ENCODE measurements around the gene CDC34.

CDC34 gene

GRCh38 chr19:576768-577438, 45.3 kb downstream of the CDC34 start:
- no peak for DNase-seq (ENCODE audit: low read depth)
- no peak overlapping the region for H3K4me3 ChIP-seq (ENCODE audit: low read depth, low read length)
- no peak for TF ChIP-seq CTCF (IDR thresholded peaks at IDR 0.05; ENCODE audit: low read depth, low read length, missing control alignments)

GRCh38 chr19:577439-578392, 46.2 kb downstream of the CDC34 start:
- no peak for DNase-seq (ENCODE audit: low read depth)
- TF ChIP-seq CTCF (IDR thresholded peaks at IDR 0.05; ENCODE audit: low read depth, low read length, missing control alignments): no peak
- H3K4me3 ChIP-seq (ENCODE audit: low read depth, low read length): no peak overlapping the region

GRCh38 chr19:579111-579841, 47.7 kb downstream of the CDC34 start:
- no peak for TF ChIP-seq CTCF (IDR thresholded peaks at IDR 0.05; ENCODE audit: low read depth, low read length, missing control alignments)
- H3K4me3 ChIP-seq (ENCODE audit: low read depth, low read length): no peak overlapping the region
- no peak for DNase-seq (ENCODE audit: low read depth)

- no peak overlapping the region for H3K4me3 ChIP-seq (ENCODE audit: low read depth, low read length)
- no peak for TF ChIP-seq CTCF (IDR thresholded peaks at IDR 0.05; ENCODE audit: low read depth, low read length, missing control alignments)
- DNase-seq (ENCODE audit: low read depth): no peak
These were observed 48.2 kb downstream of the CDC34 start for GRCh38 chr19:579842-580155.

- TF ChIP-seq CTCF (IDR thresholded peaks at IDR 0.05; ENCODE audit: low read depth, low read length, missing control alignments): no peak
- DNase-seq (ENCODE audit: low read depth): no peak
- no peak overlapping the region for H3K4me3 ChIP-seq (ENCODE audit: low read depth, low read length)
These were observed 48.8 kb downstream of the CDC34 start for GRCh38 chr19:580274-580835.

GRCh38 chr19:581399-582111, 50.0 kb downstream of the CDC34 start:
- H3K4me3 ChIP-seq (ENCODE audit: low read depth, low read length): no peak overlapping the region
- DNase-seq (ENCODE audit: low read depth): no peak
- TF ChIP-seq CTCF (IDR thresholded peaks at IDR 0.05; ENCODE audit: low read depth, low read length, missing control alignments): no peak

Measured in GM12864 (cell line).